HG03280 (cell line): Measurements from ENCODE around the gene ADRA2B.
"Not testable (repeated sequence)": the region's sequence is repeated elsewhere in the genome, so short reads cannot be mapped to it uniquely, and the experiment has no call there.

Experiments used
- ATAC-seq: cut with Tn5 transposase; IDR thresholded peaks from one replicate; pipeline ENCODE4 v1.9.1; 2021; ENCODE audit warnings: mild to moderate bottlenecking, moderate library complexity; ENCODE audit not compliant: unreplicated experiment

The ADRA2B gene

GRCh38 chr2:96116424-96116878 is at the start of gene ADRA2B:
Gene ADRA2B, minus strand, starts transcription at chr2:96116571. Its CDS starts 422 bp downstream, at chr2:96116149.
- peak; percentile 31 for ATAC-seq

DNA sequence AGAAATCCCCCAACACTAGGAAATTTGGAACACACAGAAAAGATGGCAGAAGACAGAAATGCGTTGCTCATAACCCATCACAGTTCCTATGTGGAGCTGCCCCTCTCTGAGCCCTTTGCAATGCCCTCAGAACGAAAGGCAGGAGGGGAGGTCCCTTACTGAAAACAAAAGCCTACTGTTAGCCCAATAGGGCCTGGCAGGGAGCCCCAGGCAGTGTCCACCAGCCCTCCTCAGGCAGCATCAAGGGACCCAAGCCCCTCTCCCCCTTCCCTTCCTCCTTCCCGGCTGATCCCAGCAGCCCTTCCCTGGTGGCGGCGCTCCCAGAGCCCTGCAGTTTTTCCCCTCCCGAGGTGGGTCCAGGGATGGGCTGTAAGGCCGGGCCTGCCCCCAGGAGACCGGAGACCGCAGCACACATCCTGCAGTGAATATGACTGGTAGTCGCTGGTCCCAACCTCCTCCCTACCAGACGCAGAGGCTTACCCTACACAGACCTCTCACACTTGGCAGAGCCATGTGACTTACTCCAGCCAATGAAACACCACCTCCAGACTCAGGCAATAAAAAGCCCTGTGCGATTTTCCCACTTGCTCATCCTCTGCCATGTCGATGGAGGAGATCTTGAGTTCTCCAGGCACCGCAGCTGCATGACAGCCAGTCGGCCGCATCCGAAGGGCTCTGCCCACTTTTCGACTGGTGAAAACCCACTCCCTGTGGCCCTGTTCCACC is 48.3 kb upstream of the ADRA2B start:
- ATAC-seq = peak; percentile 79

- peak; percentile 52 for ATAC-seq
Measured at GRCh38 chr2:96163768-96164429, 47.5 kb upstream of the ADRA2B start.

DNA sequence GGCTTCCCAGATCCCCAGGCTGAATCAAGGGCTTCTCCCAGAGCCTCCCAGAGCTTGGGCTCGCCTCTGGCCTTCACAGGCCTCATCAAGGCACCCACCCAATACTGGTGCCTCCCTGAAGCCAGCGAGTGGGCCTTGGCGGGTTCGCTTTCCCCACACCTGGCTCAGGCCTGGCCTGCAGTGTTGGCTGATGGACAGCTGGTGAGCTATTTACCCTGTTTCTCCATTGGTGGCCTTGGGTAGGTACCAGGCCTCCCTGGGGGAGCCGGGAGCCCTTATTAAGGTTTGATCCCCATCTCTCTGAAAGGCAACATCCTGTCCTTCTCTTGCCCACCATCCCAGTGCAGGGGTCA is 47.0 kb upstream of the ADRA2B start:
- ATAC-seq = peak; percentile 2

DNA sequence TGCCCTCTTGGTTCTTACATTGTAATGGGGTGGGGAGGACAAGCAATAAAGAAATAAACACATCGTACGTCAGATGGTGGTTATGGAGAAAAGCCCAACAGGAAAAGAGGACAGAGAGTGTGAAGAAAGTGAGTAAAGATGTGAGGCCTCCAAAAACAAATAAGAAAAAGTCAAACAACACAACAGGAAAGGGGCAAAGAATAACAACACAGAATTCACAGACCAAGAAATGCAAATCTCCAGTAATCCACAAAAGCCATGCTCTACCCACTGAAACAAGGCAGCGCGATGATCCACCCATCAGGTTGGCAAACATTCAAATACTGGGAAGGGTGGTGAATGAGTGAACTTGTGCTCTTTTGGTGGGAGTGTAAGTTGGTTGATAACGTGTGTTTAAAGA is 45.5 kb upstream of the ADRA2B start:
- no peak for ATAC-seq

- ATAC-seq = not testable (repeated sequence)
Measured at GRCh38 chr2:96160366-96160765, 44.0 kb upstream of the ADRA2B start.

DNA sequence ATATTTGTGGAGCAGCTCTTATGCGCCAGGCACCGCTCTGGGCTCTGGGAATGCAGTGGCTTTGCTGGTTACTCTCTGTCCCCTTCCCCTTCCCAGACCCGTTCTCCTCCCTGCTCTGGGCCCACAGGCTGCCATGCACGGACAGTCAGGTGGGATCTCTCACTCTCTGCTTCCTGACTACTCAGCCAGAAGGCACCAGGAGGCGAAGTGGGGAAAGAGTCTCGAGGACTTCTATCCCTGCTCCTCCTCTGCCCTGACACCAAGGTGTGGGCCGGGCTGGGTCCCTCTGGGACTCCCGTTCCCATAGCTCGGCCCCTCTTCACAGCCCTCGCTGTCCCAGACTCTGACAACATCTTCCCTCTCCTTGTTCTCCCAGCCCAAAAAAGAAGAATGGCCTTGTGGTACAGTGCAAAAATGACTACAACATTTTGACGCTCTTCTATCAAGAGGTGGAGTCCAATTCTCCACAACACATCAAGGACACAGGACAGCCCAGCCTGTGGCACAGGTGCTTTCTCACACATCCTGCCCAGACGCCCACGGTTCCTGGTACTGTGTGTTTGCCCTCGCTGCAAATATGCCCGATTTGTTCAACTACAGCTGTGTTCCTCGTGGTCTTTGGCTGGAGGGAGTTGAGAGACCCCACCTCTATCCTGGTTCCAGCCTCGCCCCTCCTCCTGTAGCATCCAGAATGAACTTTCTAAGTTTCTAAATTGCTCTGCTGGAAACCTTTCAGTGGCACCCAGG is 42.9 kb upstream of the ADRA2B start:
- ATAC-seq = no peak

DNA sequence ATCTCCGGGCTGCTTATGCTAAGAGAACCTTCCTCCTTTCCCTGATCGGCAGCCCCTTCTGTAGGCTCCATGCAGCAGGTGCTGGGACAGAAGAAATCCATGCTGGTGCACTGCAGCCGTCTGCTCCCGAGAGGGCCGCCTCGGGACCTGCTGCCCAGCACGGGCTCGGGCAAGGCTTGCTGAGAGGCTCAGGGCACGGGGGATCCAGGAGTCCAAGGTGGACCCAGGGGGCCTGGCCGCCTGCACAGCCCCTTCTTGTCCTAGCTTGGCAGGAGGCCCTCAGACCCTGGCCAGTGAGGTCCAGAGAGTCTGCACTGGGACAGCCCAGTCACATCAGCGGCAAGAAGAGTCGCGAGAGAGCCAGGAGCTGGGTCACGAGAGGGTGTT is 42.2 kb upstream of the ADRA2B start:
- ATAC-seq = no peak

DNA sequence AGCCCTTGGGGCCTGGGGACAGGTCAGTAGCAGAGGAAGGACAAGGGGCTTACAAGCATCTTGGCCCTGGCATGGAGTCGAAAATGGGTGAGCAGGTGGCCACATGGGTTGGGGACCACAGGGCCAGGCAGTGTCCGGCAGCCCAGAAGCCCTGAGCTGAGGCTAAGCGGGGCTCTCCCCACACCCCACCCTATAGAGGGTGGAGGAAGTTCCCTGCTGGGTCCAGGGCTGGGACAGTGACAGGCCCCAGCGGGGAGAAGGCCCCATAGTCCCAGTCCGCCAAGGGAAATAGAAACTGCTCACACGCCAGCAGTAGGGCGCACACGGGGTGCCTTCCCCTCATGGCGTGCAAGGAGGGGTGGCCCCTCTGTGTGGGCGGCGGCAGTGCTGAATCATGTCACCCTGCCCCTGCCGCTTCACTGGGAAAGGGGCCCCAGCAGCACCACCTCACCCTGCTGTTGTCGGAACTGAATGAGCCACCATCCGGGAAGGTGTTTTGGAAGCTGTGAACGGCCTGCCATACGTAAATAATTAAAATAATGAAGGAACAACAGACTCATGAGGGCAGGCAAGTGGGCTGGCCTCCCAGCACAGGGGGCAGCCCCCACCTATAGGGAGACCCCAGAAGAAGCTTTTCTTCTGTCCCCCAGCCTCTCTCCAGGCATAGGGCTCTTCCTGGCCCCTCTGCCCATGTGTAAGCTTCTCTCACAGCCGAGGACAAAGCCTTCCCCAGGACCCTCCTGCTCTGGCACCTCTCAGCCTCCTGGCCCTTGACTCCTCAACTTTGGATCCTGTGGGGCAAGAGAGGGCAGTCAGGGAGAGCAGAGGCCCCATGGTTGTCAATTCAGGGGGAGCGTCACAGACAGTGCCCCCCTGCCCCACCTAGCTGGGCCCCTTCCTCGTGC is 41.5 kb upstream of the ADRA2B start:
- ATAC-seq = peak; percentile 67

DNA sequence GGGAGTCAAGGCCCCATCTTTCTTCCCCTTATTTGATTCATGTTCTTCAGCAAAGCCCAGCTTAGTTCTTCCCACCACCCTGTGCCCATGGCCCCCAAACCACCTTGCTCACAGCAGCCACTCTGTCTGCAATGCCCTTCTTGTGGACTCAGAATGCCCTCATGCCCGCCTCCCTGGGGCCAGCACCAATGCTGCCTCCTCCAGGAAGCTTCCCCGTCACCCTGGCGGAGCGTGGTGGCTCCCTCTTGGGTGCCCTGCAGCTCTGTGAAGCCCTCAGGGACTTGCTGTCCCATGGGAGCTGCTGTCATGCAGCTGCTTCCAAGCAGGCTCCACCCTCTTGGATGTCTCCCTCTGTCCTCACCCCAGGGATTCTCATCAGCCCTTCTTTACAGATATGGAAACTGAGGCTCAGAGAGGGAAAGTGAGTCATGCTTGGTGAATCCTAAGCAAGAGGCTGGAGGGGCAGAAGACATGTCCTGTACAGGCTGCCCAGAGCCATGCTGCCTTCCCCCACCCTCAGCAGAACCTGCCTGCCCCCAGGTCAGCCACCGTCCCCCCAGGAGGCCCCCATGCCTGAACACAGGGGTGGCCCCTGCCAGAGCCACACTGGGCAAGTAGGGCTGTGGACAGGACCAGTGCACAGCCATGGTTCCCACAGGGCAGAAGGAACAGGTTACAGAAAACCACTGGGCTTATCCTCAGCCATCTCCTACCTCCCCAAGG is 40.7 kb upstream of the ADRA2B start:
- peak; percentile 30 for ATAC-seq

GRCh38 chr2:96156011-96156820 is 39.8 kb upstream of the ADRA2B start:
- ATAC-seq = no peak

- ATAC-seq = no peak
Measured at GRCh38 chr2:96154506-96155380, 38.4 kb upstream of the ADRA2B start.

DNA sequence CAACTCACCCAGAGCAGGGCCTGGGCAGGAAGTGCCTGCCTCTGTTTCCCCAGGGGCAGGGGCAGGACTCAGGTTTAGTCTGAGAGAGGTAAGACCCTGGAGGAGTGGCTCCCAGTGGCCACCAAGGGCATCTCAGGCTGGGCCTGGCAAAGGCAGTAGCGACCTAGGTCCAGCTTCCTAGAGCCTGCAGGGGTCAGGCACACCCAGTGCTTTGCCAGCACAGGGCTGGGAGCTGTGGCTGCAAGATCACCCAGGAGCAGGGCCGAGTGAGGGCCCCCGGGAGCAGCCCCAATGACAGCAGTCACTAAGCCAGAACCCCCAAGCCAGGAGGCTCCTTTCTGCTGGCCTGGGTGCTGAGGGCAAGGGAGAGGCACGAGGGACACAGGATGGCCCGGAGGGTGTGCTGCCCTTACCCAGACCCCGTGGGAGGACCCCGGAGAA is 37.6 kb upstream of the ADRA2B start:
- ATAC-seq = no peak

- no peak for ATAC-seq
Measured at GRCh38 chr2:96153291-96153713, 36.9 kb upstream of the ADRA2B start.

GRCh38 chr2:96152304-96153161 is 36.2 kb upstream of the ADRA2B start:
- no peak for ATAC-seq

DNA sequence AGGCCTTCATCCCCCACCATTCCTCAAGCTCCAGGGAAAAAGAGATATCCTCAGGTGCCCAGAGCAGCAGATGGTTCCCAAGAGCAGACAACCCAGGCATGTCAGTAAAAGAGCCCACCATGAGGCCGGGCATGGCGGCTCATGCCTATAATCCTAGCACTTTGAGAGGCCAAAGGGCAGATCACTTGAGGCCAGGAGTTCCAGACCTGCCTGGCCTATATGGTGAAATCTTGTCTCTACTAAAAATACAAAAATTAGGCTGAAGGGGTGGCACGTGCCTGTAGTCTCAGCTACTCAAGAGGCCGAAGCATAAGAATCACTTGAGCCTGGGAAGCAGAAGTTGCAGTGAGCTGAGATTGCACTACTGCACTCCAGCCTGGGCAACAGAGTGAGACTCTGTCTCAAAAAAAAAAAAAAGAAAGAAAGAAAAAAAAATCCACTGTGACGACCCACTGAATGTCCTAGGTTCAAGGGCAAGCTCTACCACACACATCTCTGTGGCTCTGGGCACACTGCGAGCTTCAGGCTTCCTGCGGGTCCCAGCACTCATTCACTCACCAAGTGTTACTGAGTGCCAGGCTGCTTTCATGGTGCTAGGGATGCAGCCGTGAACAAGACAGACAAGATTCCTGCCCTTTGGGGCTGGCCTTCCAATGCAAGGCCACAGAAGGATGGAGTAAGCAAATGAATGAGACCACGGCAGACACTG is 35.4 kb upstream of the ADRA2B start:
- no peak for ATAC-seq
